AG04450 (cell line): Measurements from ENCODE around the gene SV2B. TPM values are rescaled to one million over a fixed set of nuclear protein-coding genes. Genes with fewer than 3 reads are reported as not detected.
"Not testable (repeated sequence)": the region's sequence is repeated elsewhere in the genome, so short reads cannot be mapped to it uniquely, and the experiment has no call there.

ENCODE experiments used
- CTCF ChIA-PET: fragments of 300-600, 350-600 bp; formaldehyde crosslinking; extraction: SDS; loops from one replicate; lab custom pipeline; 2022; ENCODE audit warnings: antibody characterized with exemption, inconsistent platforms; lab: Charles Lee
- POLR2A ChIA-PET: fragments of 350-600 bp; formaldehyde crosslinking; extraction: SDS; loops from one replicate; lab custom pipeline; 2021; ENCODE audit warnings: antibody characterized with exemption, inconsistent platforms; lab: Yijun Ruan, JAX
- DNase-seq: peaks from one replicate; pipeline ENCODE4 v3.0.0-alpha.2; 2011; ENCODE audit warnings: low read depth, low spot score
- H3K27ac ChIP-seq: one replicate; pipeline ENCODE4 v1.5.1; 2012; ENCODE audit warnings: low read depth, low read length, control low read depth
- H3K27me3 ChIP-seq: one replicate; pipeline ENCODE4 v1.6.0; 2012; ENCODE audit warnings: low read length; ENCODE audit not compliant: control insufficient read depth, insufficient read depth
- H3K4me3 ChIP-seq: 2 replicates; pipeline ENCODE4 v1.5.1; 2011; ENCODE audit warnings: mild to moderate bottlenecking, low read depth, low read length, control low read depth
- H3K9me3 ChIP-seq: 2 replicates; pipeline ENCODE4 v1.5.1; 2012; ENCODE audit warnings: low read length; ENCODE audit not compliant: control insufficient read depth, insufficient read depth
- CTCF ChIP-seq: IDR thresholded peaks from 2 replicates; pipeline ENCODE4 v1.5.1; 2011; ENCODE audit warnings: low read depth, low read length, control low read depth, inconsistent platforms
- polyA plus RNA-seq: library from polyadenylated mRNA; depleted of rRNA; stranded (reverse); fragments of >200 nt; gene quantifications from 2 replicates; pipeline ENCODE4 v1.2.3, GENCODE V29; 2011

Gene SV2B
- polyA plus RNA-seq, 1 experiment: not detected

- Histone ChIP-seq H3K27ac (no peak overlapping the region), H3K9me3 (no peaks in the 10 kb centered on the region), H3K4me3 (no peak overlapping the region), H3K27me3 (no peaks in the 10 kb centered on the region)
- TF ChIP-seq CTCF: no peak
- CTCF ChIA-PET: no interaction called here
- DNase-seq: no peak
- POLR2A ChIA-PET: no interaction called here
These were observed 24.3 kb upstream of the SV2B start for GRCh38 chr15:91075739-91076138.

GRCh38 chr15:91077029-91077428 lies 23.0 kb upstream of the SV2B start:
- ChIA-PET POLR2A (no interaction called here), CTCF (no interaction called here)
- no peak for TF ChIP-seq CTCF

GRCh38 chr15:91093866-91094265 lies 6.2 kb upstream of the SV2B start:
- peaks cover 11% of the 10 kb centered on the region for H3K27me3 ChIP-seq
- DNase-seq, POLR2A ChIA-PET, H3K4me3 ChIP-seq, CTCF ChIA-PET, H3K27ac ChIP-seq, H3K9me3 ChIP-seq: not testable (repeated sequence)

More at GRCh38 chr15:91077029-91077428, 23.0 kb upstream of the SV2B start:
- Histone ChIP-seq H3K9me3 (no peaks in the 10 kb centered on the region), H3K4me3 (no peak overlapping the region), H3K27ac (no peak overlapping the region), H3K27me3 (no peaks in the 10 kb centered on the region)
- DNase-seq: no peak

- no peak for TF ChIP-seq CTCF
- ChIA-PET CTCF (interaction anchor here (0.5 kb wide), 1 partner anchor 148 kb away, joined by 3 read pairs; no protein-coding TSS in a partner anchor), POLR2A (no interaction called here)
- Histone ChIP-seq H3K27me3 (peaks cover 46% of the 10 kb centered on the region), H3K9me3 (no peaks in the 10 kb centered on the region), H3K4me3 (no peak overlapping the region), H3K27ac (no peak overlapping the region)
- DNase-seq: no peak
These were observed 1.6 kb upstream of the SV2B start for GRCh38 chr15:91098451-91098850.

- Histone ChIP-seq H3K9me3 (no peaks in the 10 kb centered on the region), H3K27ac (no peak overlapping the region), H3K4me3 (peak overlapping the region; percentile 43), H3K27me3 (peaks cover 46% of the 10 kb centered on the region)
- ChIA-PET POLR2A (interaction anchor here (0.6 kb wide), 1 partner anchor 1598 kb away, joined by 6 read pairs; no protein-coding TSS in a partner anchor), CTCF (no interaction called here)
- TF ChIP-seq CTCF: no peak
- DNase-seq: no peak
These were observed 452 bp upstream of the SV2B start for GRCh38 chr15:91099616-91099994.
